ENCODE data around the gene PSMD6.

The PSMD6 gene

DNA sequence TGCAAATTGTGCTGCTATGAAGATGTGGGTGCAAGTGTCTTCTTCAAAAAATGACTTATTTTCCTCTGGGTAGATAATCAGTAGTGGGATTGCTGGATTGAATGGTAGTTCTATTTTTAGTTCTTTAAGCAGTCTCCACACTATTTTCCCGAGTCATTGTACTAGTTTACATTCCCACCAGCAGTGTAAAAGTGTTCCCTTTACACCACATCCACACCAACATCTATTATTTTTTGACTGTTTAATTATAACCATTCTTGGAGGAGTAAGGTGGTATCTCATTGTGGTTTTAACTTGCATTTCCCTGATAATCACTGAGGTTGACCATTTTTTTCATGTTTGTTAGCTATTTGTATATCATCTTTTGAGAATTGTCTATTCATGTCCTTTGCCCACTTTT, 19.7 kb upstream of the PSMD6 start:
- no peak for DNase-seq

DNA sequence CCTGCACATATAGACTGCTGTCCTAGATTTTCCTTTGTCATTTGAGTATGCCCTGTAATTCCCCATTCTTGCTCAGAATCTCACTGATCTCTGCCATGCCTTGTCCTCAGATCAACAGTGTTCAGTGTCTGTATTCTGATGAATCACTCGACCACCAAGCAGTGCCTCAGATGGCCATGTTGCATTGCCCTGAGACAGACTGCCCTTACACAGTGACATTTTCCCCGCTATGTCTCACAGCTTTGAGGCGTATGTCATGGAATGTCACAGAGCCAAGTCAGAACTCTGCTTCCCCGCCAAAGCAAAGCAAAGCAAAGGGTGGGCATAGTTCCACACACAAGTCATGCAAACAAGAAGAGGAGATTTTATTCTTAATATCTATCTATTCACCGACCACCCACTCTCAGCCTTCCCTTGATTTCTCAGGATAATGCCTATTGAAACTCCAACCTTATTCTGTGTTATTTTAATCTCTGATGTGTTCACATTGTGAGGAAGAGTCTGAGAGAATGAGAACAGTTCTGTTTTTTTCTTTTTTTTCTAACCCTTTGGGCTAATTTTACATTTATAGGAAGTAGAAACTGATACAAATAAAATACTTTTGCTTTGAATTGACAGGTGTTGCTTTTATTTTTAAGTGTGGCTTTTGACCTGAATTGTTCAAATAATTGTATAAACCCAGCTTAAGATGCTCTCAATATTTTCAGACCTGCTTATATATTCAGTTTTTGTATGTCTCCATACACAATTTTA, 16.9 kb upstream of the PSMD6 start:
- DNase-seq: no peak

DNA sequence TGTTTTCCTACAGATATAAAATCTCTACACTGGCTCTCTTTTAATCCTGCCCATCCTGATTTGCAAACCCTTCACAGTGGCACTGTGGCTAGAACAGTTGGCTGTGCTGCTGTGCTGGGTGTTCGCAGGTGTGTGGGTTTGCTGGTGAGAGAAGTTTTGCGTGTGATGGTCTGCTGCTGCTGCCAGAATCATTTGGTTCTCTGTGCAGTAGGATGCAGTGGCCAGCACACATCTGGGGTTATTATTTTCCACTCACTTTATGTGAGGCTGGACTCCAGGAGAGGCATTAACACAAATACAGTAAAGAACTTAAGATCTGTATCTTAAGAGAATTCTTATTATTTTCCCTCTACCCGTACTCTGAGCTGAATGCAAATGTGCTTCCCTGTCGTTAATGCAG, 16.0 kb upstream of the PSMD6 start:
- no peak for DNase-seq

DNA sequence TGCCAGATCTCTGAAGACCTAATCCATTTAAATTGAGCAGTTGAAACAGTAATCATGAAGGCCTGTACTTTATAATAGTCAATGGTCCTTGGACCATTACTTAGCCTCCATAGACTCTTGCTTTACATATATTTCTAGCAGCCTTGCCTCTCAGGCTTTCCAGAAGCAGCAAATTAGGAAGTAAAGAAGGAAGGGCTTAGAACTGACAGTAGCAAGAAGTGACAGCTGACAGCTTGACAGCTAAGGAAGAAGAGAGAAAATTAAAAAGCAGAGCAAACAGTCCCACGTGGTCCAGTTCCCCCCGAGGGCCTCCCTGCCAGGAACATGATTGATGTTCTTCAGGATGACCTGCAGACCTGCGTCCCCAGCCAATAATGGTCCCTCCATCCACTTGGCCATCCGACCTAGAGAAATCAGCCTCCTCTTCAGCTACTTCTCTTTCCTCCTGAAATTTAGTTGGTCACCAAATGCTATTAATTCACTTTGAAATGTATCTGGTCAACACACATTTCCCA, 15.0 kb upstream of the PSMD6 start:
- DNase-seq: no peak

DNA sequence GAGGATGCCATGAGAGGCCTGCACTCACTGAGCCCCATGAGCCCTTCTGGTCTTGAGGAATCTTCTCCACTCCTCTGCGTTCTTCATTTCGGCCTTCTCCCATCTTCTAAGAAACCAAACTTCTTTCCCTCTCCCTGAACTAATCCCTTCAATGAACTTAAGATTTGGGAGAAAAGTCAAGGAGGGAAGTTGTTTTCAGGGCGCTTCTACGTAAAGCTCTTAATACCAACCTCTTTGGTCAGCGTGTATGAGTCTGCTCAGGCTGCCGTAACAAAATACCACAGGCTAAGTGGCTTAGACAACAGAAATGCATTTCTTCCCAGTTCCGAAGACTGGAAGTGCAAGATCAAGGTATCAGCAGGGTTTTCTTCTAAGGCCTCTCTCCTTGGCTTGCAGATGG, 13.8 kb upstream of the PSMD6 start:
- no peak for DNase-seq

DNA sequence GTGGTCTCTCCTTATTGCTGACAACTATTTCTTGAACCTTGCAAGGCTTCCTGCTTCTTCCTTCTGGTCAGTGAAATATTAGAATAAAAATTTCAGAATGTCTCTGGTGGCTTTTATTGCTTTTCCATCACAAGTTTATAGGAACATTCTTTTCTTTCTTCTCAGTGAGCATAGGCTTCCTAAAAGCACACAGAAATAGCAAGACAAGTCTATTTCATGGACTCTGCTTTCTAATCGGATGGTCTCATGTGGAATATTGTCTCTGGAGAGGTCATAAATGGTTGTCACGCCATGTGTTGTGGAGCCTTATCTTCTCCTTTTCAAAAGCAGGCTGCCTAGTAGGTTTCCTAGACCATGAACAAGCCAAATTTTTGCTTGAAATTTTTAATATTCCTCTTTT, 9.8 kb upstream of the PSMD6 start:
- DNase-seq: no peak

DNA sequence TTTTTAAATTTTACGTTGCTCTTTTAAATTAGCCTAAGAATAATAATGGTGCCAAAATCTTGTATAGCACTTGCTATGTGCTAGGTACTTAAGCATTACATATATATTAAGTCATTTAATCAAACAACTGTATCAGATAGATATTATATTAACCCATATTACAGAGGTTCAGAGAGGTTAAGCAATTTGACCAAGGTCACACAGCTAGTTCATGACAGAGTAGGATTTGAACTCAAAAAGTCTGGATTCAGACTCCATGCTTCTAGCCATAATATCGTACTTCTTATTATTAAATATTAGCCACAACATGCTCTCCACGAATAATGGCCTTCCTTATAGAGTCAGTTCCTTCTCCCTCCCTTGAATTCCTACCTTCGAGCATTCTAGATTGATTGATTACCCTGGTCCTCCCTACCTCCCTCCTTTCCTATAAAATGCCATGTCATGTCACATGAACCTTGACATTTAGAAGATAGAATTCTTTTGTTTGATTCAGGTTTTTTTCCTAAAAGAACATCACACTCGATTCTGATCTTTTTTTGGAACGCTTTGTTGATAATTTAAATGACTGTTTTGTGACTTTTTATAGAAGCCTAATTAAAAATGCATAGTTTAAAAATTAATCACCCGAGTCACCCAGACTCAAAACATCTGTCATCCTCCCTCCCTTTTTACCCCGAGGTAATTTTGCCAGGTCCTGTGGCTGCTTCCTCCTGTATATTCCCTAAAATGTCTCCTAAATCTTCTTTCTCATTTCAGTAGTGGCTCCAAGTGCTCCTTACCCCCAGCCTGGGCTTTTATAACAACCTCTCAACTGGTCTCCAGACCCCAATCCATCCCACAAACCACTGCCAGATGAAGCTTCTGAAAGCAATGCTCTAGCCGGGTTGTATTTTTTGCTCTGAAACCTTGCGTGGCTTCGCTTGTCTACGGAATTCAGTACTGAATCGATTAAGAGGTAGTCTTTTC, 8.5 kb upstream of the PSMD6 start:
- DNase-seq: peak; percentile 41

DNA sequence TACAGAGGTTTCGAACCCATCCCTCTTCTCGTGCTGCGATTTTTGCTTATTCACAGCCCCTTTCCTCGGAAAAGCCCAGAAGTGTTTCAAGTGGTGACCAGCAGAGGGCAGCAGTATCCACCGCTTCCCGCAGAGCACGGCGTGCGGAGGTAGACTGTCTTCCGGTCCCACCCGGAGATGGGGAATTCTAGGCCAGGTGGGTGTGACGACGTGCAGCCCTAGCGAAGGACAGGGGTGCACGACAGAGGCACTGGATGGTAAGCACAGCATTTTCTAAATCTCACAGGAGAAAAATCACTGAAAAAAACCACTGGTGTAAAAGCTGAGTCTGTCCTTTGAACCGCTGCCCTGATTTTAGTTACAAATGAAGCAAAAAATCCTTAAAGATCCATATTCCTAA, 7.4 kb upstream of the PSMD6 start:
- peak; percentile 30 for DNase-seq

DNA sequence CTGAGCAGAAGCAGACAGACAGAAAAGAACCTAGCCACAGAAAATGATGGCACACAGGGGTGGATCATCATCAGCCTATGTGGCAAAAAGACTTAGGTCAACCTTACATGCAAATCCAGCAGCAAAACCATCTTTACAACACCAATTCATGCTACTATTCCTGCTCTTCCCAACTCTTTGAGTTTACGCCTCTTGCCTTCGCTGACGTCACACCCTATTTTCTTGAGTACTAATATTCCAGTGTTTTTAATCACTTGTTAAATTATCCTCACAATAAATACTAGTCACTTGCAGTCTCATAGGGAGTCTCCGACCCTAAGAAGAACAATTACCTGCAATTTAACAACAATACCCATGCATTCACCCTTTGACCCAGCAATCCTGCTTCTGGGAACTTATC, 6.0 kb upstream of the PSMD6 start:
- no peak for DNase-seq

DNA sequence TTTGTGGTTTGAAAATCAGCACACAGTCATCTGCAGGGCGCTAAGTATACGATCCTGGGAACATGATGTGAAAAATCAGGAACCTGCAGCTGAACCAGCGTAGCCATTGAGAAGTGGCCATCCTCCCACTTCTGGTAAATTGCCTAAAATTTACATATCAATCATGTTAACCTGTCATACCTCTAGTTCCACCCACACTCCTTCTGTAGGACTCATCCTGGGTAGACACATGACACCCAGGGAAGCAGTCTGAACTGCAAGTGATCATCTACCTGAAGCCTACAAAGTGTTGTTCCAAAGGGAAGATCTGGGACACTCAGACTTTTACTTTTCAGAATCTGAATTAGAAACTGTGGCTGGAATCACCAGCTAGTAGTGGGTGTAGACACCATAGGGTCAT, 5.5 kb upstream of the PSMD6 start:
- no peak for DNase-seq

DNA sequence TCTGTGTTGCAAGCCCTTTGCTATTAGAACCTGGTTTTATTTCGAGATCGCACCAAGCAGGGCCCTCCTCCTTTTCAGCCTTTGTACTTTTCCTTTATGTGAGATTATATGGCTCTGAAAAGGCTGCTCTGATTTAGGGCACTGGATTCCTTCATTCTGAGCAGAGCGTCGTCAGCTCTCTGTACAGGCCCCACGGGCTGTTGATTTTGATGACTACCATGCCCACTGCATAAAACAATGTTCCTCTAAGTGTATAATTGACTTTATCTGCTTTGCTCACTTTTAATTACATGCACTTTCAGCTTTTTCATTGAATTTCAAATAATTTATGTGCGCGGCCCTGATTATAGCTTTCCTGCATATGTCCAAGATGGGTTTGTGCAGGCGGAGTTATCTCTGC, 4.4 kb upstream of the PSMD6 start:
- no peak for DNase-seq

DNA sequence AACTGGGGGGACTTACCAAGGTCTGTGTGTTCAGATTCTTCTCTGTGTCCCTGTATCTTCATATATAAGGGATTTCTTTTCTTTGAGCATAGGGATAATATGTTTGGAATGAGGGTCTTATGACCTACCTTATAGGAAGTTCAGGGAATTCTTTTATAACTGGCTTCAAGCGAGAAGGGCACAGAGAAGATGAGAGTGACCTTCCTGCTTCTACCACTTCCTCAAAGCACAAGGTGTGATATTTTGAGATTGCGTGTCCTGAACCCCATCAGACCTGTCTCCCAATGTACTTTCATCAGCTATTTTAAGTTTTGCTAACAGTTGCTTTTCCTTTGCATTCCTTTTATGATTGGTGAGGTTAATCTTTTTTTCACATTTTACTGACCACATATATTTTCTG, 3.1 kb upstream of the PSMD6 start:
- no peak for DNase-seq

DNA sequence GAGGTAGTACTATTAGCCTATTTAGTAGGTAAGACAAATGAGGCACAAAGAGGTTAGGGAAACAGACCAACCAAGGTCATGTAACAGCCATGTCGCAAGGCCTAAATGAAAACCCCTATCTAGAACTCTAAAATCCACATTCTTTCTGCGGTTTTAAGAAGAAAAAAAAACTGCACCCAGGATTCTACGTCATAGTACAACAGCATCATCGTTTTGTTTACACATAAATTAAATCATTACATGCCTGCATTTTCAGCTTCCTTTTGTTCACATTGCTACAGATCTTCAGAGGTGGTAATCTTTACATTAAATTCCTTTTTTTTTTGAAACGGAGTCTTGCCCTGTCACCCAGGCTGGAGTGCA, 548 bp upstream of the PSMD6 start:
- DNase-seq: no peak

DNA sequence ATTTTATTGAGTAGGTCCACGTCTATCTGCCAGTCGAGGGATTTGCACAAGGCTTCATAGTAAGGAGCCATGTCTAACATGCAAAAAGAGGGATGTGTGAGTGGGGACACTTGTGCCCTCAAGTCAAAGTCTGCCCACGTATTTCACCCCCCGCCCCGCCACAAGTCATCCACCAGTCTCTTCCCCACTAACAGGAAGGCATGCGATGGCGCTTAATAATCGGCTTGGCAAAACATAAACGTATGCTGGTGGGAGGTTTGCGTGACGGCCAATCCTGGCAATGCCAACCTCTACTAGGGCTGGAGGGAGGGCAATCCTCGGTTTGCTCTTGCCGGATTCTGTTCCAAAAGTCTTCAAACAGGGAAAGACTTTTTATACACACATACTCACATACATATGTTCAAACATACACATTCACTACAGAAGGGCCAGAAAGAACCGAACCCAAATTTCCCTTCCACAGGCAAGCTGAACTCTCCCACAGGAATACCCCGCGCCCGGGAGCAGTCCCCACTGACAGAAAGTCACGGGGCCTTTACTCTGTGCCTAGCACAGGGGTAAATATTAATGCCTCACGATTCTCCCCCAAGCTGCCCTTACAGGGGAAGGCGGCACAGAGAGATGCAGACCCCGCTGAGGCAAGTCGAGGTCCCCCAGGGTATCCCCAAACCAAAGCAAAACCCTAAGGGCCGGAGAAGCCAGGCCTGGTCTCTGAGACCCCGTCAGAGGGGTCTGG, 675 bp downstream of the PSMD6 start:
- DNase-seq: no peak

DNA sequence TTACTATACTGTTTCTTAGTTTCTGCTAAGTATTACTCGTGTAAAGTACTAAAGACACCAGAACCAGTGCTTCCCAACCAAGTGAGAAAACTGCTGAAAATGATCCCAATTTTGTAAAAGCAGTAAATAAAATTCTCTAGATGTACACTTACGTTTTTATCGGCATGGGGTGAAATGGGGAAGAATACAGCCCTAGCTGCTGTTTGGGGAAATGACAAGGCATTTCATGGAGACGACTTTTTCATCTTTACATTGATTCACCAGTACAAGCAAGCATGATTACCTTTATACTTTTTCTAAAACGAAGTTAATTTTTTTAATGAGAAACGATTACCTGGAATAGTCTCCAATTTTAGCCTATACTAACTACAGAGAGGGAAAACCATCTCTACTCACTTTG, 1.4 kb downstream of the PSMD6 start:
- DNase-seq: no peak

DNA sequence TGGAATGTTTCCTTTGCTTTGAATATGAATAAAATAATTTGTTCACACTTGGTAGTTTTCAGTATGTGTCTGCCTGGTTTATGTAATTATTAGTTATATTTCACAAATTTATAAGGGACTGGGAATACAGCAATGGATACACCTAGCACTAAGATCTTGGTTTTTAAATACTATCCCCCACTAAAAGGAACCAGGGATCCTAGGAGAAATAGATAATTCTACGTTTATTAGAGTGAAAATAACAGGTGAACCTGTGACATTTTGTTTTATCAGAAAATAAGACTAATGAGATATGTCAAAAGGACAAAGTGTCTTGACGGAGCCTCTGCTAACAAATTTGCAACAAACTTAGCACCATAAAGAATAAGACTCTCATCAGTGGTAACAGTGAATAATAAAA, 3.4 kb downstream of the PSMD6 start:
- no peak for DNase-seq

DNA sequence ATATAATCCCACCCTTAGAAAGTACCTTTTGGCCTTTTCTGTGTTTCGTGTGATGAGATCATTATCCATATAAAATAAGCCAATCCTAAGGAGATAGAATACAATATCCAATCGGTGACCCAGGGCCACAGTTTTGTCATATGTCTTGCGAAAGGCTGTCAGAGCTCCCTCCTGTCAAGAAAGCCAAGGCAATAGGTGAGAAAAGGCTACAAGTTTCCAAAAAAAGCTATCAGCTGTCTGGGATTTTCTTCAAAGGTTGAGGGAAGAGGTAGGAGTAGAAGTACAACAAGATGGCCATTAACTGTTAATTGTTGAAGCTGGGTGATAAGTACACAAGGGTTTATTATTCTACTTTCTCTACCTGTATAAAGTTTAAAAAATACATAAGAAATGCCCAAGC, 4.0 kb downstream of the PSMD6 start:
- no peak for DNase-seq

DNA sequence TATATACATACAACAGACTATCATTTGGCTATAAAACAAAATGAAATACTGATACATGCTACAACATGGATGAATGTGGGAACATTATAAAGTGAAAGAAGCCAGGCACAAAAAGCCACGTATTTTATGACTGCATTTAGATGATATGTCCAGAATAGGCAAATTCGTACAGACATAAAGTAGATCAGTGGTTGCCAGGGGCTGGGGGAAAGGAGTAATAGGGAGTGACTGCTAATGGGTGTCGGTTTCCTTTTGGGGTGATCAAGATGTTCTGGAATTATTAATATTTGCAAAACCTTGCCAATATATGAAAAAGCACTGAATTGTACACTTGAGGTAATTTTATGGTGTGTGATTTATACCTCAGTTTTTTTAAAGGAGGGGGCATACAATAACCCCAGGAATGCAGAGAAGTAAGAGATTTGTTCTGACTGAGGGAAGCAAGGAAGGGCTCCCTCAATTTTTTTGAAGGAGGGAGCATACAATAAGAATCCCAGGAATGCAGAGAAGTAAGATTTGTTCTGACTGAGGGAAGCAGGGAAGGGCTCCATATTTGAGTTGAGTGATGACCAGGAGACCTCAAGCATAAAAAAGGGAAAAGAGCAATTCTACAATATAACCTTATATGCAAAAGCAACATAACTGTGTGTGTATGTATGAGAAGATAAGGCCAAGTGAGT, 6.2 kb downstream of the PSMD6 start:
- DNase-seq: no peak

DNA sequence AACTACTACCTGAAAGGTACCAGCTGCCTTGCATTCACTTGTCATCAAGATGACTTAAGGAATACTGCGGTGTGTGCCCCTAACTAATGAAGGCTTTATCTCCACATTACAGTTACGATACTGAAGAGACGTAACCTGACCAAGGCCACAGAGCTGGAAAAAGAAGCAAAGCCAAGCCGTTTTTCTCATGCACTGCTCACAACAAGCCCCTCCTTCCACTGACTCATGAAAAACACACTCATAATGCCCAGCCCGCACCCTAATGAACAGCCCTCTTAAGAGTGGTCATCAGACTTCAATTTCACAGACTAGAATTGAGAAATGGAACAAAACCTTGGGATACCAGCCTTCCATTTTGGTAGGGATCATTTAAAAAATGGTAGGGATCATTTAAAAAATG, 11.6 kb downstream of the PSMD6 start:
- no peak for DNase-seq

DNA sequence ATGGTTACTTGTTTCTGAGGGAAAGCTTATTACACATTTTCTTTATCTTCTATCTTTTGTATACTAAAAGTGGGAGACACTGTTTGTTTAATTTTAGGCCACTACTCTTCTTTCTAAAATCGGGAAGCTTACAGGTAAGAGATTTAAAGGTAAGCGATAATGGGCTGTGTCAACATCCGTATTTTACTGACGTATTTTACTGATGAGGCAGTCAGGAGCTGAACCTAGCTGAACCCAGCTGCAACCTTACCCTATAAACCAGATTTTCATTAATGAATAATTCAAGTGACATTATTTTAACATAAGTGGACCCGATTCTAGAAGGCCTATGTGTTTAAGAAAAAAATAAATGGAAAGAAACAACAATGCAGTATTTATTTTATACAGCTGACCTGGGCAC, 13.1 kb downstream of the PSMD6 start:
- no peak for DNase-seq

DNA sequence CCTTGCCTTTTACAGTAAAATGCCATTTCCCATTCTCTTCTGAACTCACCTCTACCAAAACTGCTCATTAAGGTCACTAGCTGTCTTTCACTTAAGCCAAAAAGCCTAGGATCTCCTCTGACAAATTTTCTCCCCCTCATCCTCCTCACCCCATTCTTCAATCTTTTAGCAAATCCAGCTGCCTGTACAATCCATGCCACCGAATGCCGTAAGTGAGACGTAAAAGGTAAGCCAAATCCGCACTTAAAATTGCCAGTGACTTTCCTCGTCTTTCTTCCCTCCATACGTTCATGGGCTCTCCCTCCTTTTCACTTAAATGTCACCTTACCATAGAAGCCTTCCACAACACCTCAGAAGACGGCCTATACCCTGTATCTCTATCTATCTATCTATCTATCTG, 13.8 kb downstream of the PSMD6 start:
- no peak for DNase-seq

DNA sequence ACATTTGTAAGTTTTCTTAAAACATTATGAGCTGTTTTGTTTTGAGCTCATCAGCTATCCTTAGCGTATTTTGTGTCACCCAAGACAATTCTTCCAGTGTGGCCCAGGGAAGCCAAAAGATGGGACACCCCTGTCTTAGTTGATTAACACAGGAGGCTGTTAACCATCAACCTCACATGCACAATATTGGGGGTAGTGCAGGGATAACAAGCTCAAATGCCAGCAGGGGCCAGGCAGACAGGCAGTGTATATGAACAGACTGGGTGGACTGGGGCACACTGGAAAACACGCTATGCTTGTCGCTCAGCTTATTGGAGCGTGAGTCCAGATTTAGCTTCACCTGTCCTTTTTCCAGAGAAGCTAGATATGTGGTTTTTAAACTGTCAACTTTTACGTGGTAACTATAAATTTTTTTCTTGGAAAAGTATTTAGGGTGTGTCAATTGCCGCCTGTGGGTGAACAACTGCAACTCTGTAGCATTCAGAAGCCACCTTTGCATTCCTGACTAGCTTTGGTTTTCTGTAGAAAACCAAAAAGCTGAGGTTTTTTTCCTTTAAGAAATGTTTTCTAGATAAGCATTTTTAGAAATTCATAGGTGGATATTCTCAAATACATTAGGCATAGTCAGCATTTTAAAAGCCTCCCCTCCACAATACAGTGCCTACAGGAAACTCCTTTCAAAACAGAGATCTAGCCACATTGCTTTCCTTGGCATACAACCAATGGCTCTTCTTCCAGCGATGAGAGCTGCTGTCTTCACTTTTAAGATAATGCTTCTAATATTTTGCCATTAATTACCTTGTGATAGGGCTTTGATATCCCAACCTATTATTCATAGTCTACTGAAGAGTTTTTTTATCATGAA, 14.6 kb downstream of the PSMD6 start:
- DNase-seq: no peak

Measured in DMS 273 treated with DMSO at 0.1 percent for 48 hours (cell line).